ENCODE measurements around the gene EIF4B.

DNA sequence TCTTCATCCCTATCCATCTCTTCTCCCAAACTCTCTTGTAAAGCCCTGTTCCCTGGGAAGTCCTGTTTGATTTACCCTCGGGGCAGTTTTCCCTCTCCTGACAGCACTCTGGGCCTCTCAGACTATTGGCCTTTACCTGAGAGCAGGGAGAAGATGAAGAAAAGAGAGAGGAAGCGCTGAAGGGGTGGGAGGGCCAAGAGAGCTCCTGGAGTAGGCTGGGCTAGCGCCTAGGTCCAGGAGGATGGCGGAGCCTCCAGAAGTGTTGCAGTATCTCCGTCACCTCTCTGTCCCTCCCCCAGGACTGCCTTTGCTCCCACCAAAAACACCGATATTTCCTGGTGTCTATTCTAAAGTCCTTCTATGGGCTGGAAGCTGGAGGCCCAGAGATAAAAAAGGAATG, 85.5 kb downstream of the EIF4B start:
- TF ChIP-seq POLR2AphosphoS5 (IDR thresholded peaks at IDR 0.05; ENCODE audit: low read depth, low read length) = no peak
- TF ChIP-seq, protein P1, sequence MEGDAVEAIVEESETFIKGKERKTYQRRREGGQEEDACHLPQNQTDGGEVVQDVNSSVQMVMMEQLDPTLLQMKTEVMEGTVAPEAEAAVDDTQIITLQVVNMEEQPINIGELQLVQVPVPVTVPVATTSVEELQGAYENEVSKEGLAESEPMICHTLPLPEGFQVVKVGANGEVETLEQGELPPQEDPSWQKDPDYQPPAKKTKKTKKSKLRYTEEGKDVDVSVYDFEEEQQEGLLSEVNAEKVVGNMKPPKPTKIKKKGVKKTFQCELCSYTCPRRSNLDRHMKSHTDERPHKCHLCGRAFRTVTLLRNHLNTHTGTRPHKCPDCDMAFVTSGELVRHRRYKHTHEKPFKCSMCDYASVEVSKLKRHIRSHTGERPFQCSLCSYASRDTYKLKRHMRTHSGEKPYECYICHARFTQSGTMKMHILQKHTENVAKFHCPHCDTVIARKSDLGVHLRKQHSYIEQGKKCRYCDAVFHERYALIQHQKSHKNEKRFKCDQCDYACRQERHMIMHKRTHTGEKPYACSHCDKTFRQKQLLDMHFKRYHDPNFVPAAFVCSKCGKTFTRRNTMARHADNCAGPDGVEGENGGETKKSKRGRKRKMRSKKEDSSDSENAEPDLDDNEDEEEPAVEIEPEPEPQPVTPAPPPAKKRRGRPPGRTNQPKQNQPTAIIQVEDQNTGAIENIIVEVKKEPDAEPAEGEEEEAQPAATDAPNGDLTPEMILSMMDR (IDR thresholded peaks at IDR 0.05) = no peak
- no peak for TF ChIP-seq TCF7L2 (IDR thresholded peaks at IDR 0.05; ENCODE audit: low read depth, low read length)
- TF ChIP-seq, protein P2, sequence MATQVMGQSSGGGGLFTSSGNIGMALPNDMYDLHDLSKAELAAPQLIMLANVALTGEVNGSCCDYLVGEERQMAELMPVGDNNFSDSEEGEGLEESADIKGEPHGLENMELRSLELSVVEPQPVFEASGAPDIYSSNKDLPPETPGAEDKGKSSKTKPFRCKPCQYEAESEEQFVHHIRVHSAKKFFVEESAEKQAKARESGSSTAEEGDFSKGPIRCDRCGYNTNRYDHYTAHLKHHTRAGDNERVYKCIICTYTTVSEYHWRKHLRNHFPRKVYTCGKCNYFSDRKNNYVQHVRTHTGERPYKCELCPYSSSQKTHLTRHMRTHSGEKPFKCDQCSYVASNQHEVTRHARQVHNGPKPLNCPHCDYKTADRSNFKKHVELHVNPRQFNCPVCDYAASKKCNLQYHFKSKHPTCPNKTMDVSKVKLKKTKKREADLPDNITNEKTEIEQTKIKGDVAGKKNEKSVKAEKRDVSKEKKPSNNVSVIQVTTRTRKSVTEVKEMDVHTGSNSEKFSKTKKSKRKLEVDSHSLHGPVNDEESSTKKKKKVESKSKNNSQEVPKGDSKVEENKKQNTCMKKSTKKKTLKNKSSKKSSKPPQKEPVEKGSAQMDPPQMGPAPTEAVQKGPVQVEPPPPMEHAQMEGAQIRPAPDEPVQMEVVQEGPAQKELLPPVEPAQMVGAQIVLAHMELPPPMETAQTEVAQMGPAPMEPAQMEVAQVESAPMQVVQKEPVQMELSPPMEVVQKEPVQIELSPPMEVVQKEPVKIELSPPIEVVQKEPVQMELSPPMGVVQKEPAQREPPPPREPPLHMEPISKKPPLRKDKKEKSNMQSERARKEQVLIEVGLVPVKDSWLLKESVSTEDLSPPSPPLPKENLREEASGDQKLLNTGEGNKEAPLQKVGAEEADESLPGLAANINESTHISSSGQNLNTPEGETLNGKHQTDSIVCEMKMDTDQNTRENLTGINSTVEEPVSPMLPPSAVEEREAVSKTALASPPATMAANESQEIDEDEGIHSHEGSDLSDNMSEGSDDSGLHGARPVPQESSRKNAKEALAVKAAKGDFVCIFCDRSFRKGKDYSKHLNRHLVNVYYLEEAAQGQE (IDR thresholded peaks at IDR 0.05; ENCODE audit: insufficient read depth in 1 of 2, low read depth in 2 of 2, low read length in 1 of 2) = no peak
